Measurements from ENCODE around the gene TRAF7.

- TF ChIP-seq CTCF (IDR thresholded peaks at IDR 0.05) (no peak), EZH2 (IDR thresholded peaks at IDR 0.05; ENCODE audit: borderline replicate concordance, insufficient read depth, low read depth, low read length, poor library complexity, severe bottlenecking) (no peak)
These were observed 11.6 kb upstream of the TRAF7 start for GRCh38 chr16:2143878-2144485.
